Astrocyte of the cerebellum (primary cell): ENCODE measurements around the gene SELENOH.

Source experiments
- DNase-seq: peaks from one replicate; pipeline ENCODE4 v3.0.0-alpha.2; 2011; ENCODE audit warnings: low read depth
- H3K4me3 ChIP-seq: 2 replicates; pipeline ENCODE4 v1.5.1; 2011; ENCODE audit warnings: mild to moderate bottlenecking, low read depth, low read length, moderate library complexity
- in situ Hi-C: cut with HindIII; loops from 2 replicates; pipeline ENCODE4 v1.10.0; 2017; ENCODE audit warnings: low sequenced_read_pairs
- TF ChIP-seq, protein P1 (sequence below): IDR thresholded peaks from 2 replicates; pipeline ENCODE4 v1.5.1; 2012; ENCODE audit warnings: low read length, low read depth, moderate library complexity, mild to moderate bottlenecking; ENCODE audit errors: missing control alignments

Gene SELENOH

DNA sequence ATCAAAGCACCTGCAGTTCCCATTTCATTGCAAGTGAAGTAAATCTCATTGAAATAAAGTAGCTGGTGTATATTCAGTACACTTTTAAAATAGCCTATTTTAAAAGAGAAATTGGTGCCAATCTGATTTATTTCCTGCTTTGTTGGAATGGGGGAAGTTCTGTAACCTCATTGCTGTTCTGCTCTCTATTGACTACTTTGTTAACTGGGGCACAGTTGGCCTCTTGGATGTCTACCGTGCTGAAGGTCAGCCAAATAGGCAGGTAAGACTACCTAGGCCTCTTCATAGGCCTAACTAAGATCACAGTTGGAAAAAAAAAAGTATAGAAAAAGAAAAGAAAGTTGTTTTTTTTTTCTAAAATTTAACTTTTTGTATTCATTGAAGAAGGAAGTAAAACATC is 29.5 kb downstream of the SELENOH start:
- no peak overlapping the region for H3K4me3 ChIP-seq
- in situ Hi-C loops: no loop called here

GRCh38 chr11:57771365-57771764 is 30.1 kb downstream of the SELENOH start:
- no peak for DNase-seq
- TF ChIP-seq, protein P1, sequence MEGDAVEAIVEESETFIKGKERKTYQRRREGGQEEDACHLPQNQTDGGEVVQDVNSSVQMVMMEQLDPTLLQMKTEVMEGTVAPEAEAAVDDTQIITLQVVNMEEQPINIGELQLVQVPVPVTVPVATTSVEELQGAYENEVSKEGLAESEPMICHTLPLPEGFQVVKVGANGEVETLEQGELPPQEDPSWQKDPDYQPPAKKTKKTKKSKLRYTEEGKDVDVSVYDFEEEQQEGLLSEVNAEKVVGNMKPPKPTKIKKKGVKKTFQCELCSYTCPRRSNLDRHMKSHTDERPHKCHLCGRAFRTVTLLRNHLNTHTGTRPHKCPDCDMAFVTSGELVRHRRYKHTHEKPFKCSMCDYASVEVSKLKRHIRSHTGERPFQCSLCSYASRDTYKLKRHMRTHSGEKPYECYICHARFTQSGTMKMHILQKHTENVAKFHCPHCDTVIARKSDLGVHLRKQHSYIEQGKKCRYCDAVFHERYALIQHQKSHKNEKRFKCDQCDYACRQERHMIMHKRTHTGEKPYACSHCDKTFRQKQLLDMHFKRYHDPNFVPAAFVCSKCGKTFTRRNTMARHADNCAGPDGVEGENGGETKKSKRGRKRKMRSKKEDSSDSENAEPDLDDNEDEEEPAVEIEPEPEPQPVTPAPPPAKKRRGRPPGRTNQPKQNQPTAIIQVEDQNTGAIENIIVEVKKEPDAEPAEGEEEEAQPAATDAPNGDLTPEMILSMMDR: no peak
- in situ Hi-C loops: no loop called here
- no peak overlapping the region for H3K4me3 ChIP-seq

More for the DNA sequence above, 29.5 kb downstream of the SELENOH start:
- TF ChIP-seq, protein P1: no peak
- DNase-seq: no peak

GRCh38 chr11:57772562-57772961 is 31.3 kb downstream of the SELENOH start:
- no peak overlapping the region for H3K4me3 ChIP-seq
- in situ Hi-C loops: no loop called here
- TF ChIP-seq, protein P1: no peak
- DNase-seq: no peak

- no peak for DNase-seq
- in situ Hi-C loops: no loop called here
These were observed 31.8 kb downstream of the SELENOH start for GRCh38 chr11:57773026-57773598.

GRCh38 chr11:57775491-57775890 is 34.2 kb downstream of the SELENOH start:
- peak overlapping the region; percentile 6 for H3K4me3 ChIP-seq
- in situ Hi-C loops: no loop called here
- TF ChIP-seq, protein P1: no peak
- no peak for DNase-seq

More at GRCh38 chr11:57773026-57773598, 31.8 kb downstream of the SELENOH start:
- TF ChIP-seq, protein P1: no peak
- no peak overlapping the region for H3K4me3 ChIP-seq

DNA sequence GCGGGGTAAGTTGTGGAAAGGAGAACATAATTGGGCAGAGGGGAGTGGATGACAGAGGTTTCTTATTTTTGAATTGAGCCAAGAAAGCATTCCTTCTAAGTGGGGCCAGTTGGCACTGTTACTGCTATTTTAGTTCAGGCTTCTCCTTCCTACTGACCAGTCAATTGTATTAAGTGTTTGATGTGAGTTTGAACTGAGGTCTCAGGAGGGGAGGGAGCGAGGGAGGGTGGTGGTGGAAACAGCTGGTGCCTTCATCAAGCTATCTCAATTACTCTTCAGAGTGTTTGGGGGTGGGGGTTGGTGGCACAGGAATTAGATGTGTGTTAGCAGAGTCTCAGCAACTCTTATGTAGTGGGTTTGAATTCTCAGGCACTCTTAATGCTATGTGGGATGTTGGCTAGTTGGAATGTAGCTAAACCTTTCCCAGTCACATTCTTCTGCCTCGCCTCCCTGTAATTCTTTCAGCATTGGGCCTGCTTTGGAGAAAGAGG is 34.8 kb downstream of the SELENOH start:
- DNase-seq: peak; percentile 76
- in situ Hi-C loops: no loop called here
- peak overlapping the region; percentile 6 for H3K4me3 ChIP-seq
- TF ChIP-seq, protein P1: no peak
